IPS-15b (cell line): ENCODE data around the gene HRH2.
"Not testable (repeated sequence)": the region's sequence is repeated elsewhere in the genome, so short reads cannot be mapped to it uniquely, and the experiment has no call there.

Source experiments
- H3K27me3 ChIP-seq: one replicate; pipeline ENCODE4 v1.6.1; 2013; ENCODE audit warnings: low read length; ENCODE audit not compliant: control insufficient read depth, insufficient read depth
- H3K36me3 ChIP-seq: one replicate; pipeline ENCODE4 v1.6.1; 2013; ENCODE audit warnings: low read length; ENCODE audit not compliant: control insufficient read depth, insufficient read depth
- H3K4me1 ChIP-seq: one replicate; pipeline ENCODE4 v1.6.1; 2013; ENCODE audit warnings: mild to moderate bottlenecking, low read length; ENCODE audit not compliant: control insufficient read depth, insufficient read depth
- H3K4me3 ChIP-seq: one replicate; pipeline ENCODE4 v1.5.1; 2013; ENCODE audit warnings: low read depth, low read length
- H3K9ac ChIP-seq: one replicate; pipeline ENCODE4 v1.6.1; 2013; ENCODE audit warnings: low read depth, mild to moderate bottlenecking, low read length
- H3K9me3 ChIP-seq: one replicate; pipeline ENCODE4 v1.6.1; 2013; ENCODE audit warnings: mild to moderate bottlenecking, low read length; ENCODE audit not compliant: control insufficient read depth, insufficient read depth

HRH2 gene

GRCh38 chr5:175650430-175651205 lies 7.3 kb upstream of the HRH2 start:
- not testable (repeated sequence) for H3K9ac ChIP-seq, H3K4me3 ChIP-seq, H3K36me3 ChIP-seq, H3K27me3 ChIP-seq, H3K4me1 ChIP-seq
- H3K9me3 ChIP-seq, result peaks cover 21% of the 10 kb centered on the region

- peaks cover 3% of the 10 kb centered on the region for H3K4me1 ChIP-seq
- H3K4me3 ChIP-seq, result no peak overlapping the region
- H3K9ac ChIP-seq, result no peak overlapping the region
- no peaks in the 10 kb centered on the region for H3K36me3 ChIP-seq
- H3K9me3 ChIP-seq, result peaks cover 14% of the 10 kb centered on the region
- peaks cover 7% of the 10 kb centered on the region for H3K27me3 ChIP-seq
Measured at GRCh38 chr5:175652741-175653663, 4.9 kb upstream of the HRH2 start.

DNA sequence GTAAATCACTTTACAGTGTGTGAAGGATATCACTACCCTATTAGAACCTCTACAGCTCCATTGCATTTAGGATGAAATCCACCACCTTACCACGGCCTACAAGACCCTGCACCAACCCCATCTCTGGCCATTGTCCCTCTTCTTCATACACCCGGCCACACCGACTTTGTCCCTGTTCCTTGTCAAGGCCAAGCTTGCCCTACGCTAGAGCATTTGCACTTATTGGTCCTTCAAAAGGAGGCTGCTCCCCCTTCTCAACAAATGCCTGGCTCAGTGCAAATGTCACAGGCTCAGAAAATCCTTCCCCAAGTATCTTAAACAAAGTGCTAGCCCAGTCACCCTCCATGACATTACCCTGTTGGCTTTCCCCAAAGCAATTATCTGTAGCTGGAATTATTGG lies 4.1 kb upstream of the HRH2 start:
- no peaks in the 10 kb centered on the region for H3K36me3 ChIP-seq
- H3K4me1 ChIP-seq, result peaks cover 3% of the 10 kb centered on the region
- H3K4me3 ChIP-seq, result no peak overlapping the region
- peaks cover 9% of the 10 kb centered on the region for H3K27me3 ChIP-seq
- peaks cover 14% of the 10 kb centered on the region for H3K9me3 ChIP-seq
- no peak overlapping the region for H3K9ac ChIP-seq

- no peaks in the 10 kb centered on the region for H3K36me3 ChIP-seq
- H3K9me3 ChIP-seq, result peaks cover 11% of the 10 kb centered on the region
- no peak overlapping the region for H3K9ac ChIP-seq
- peaks cover 3% of the 10 kb centered on the region for H3K4me1 ChIP-seq
- H3K27me3 ChIP-seq, result peaks cover 15% of the 10 kb centered on the region
- no peak overlapping the region for H3K4me3 ChIP-seq
Measured at GRCh38 chr5:175654339-175654738, 3.5 kb upstream of the HRH2 start.

DNA sequence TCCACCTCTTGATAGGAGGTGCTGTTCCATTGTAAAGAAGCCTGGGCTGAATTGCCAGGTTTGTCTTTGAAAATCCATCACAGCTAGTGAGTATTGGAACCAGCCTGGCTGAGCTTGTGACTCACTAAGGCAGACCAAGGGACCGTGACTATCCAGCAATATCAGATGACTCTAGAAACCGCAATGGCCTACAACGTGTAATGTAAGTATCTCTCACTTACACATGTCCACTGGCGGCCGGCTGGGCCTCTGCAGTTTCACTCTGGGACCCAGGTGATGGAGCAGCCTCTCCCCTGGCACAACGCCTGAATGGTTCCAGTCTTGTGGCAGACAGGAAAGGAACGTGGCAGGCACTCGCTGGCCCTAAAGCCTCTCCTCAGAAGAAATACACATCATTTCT lies 3.1 kb upstream of the HRH2 start:
- H3K4me3 ChIP-seq, result no peak overlapping the region
- no peak overlapping the region for H3K9ac ChIP-seq
- H3K27me3 ChIP-seq, result peaks cover 17% of the 10 kb centered on the region
- peaks cover 7% of the 10 kb centered on the region for H3K9me3 ChIP-seq
- H3K36me3 ChIP-seq, result no peaks in the 10 kb centered on the region
- H3K4me1 ChIP-seq, result peaks cover 3% of the 10 kb centered on the region

DNA sequence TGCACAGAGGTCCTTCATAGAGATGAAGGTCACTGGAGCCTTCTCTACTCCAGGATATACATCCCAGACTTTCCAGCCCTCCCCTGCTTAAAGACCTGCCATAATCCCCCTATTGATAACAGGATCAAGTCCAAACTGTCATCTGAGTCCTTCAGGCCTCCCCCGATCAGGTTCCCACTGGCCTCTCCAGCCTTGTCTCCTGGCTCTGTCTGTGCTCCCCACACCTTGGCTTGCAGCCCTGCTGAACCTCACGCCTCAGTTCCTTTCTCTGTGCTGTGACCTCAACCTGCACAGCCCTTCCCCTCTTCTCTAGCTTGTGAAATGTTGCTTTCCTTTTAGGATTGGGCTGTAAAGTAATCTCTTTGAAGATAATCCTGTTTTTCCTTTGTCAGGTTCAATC lies 2.5 kb upstream of the HRH2 start:
- H3K27me3 ChIP-seq, result peaks cover 17% of the 10 kb centered on the region
- H3K36me3 ChIP-seq, result no peaks in the 10 kb centered on the region
- no peak overlapping the region for H3K4me3 ChIP-seq
- peaks cover under 1% of the 10 kb centered on the region for H3K9me3 ChIP-seq
- H3K9ac ChIP-seq, result no peak overlapping the region
- H3K4me1 ChIP-seq, result peaks cover 3% of the 10 kb centered on the region

DNA sequence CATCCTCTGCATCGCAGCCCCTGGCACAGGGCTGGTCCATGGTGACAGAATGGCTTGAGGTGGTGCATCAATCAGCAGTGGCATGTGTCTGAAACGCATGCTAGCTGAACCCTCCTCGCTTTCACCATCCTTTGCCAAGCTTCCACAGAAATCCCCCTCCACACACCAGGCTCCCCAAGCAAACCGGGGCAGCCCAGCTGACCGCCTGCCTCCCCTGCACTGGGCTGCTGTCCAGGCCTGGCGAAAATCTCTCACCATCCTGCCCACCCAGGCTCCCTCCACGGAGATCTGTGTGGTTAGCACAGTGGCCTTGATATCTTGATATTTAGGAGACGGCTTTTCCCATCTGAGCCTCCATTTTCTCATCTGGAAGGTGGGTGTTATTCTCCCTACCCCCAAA lies 905 bp upstream of the HRH2 start:
- Histone ChIP-seq H3K36me3 (no peaks in the 10 kb centered on the region), H3K9ac (no peak overlapping the region), H3K27me3 (peaks cover 17% of the 10 kb centered on the region), H3K4me3 (no peak overlapping the region), H3K9me3 (no peaks in the 10 kb centered on the region), H3K4me1 (peaks cover 3% of the 10 kb centered on the region)

DNA sequence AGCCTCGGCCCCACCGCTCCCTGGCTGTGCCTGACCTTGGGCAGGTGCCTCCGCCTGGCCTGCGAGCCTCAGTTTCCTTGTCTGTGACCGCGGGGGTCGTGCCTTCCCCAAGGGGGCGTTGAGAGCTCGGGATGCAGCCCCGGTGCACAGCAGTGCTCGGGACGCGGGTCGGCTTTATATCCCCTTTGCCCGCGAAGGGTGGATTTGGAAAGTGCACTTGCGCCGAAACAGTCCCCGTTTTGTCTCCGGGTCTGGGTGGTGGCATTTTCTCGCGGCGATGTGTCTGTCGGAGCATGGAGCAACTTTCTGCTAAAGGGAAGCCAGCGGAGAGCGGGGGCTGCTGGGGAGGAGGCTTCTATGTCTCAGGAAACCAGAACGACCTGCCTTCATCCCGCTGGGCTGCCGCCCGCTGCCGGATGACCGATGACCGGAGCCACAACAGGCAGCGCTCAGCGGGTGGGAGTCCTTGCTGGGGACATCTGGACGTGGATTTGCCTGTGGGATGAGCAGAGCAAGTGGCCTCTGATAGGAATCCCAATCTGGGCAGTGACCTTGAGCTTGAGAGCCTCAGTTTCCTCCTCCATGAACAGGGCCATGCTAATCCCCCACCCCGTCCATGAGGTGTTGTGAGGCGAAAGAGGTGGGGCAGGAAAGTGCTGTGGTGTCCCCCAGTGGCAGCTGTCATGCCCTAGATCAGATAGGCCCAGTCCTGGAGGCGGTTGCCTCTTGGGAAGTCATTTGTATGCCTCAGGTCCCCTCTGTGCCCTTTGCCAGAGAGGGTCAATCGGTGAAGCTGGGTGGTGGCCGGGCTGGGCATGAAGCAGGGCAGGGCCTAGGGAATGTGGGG lies 651 bp downstream of the HRH2 start:
- Histone ChIP-seq H3K36me3 (no peaks in the 10 kb centered on the region), H3K27me3 (peaks cover 17% of the 10 kb centered on the region), H3K4me3 (peak overlapping the region; percentile 91), H3K9me3 (no peaks in the 10 kb centered on the region), H3K4me1 (peaks cover 3% of the 10 kb centered on the region), H3K9ac (no peak overlapping the region)

DNA sequence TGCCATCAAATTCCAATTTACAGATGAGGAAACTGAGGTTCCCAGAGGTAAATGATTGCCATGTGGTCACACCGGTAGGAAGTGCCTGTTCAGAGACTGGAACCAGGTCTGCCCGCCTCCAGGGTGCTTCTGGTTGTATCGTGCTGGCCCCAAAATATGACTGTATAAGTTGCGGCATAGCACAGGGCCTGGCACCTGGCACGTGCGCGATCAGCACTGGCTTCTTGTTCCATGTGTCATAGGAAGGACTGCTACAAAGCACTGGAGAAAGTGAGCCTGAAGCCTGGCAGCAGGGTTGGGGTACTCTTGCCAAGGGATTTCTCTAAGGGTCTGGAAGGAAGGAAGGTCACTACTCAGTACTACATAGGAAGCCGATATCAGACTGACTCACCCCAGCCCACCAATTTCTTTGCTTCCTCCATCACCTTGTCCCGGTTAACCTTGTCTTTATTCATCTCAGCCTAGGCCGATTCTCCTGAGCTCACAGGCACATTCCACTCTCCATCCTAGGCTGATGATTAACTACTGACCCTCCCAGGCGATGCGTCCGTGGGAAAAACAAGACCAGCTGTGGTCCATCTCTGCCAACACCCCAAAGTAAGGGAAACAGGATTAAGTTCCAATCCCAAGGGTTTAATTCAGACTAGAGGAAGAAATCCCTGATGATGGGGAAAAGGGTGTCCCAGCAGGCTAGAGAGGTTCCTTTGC lies 1.8 kb downstream of the HRH2 start:
- Histone ChIP-seq H3K9ac (no peak overlapping the region), H3K4me1 (peaks cover 3% of the 10 kb centered on the region), H3K27me3 (peaks cover 17% of the 10 kb centered on the region), H3K9me3 (no peaks in the 10 kb centered on the region), H3K36me3 (no peaks in the 10 kb centered on the region), H3K4me3 (no peak overlapping the region)

DNA sequence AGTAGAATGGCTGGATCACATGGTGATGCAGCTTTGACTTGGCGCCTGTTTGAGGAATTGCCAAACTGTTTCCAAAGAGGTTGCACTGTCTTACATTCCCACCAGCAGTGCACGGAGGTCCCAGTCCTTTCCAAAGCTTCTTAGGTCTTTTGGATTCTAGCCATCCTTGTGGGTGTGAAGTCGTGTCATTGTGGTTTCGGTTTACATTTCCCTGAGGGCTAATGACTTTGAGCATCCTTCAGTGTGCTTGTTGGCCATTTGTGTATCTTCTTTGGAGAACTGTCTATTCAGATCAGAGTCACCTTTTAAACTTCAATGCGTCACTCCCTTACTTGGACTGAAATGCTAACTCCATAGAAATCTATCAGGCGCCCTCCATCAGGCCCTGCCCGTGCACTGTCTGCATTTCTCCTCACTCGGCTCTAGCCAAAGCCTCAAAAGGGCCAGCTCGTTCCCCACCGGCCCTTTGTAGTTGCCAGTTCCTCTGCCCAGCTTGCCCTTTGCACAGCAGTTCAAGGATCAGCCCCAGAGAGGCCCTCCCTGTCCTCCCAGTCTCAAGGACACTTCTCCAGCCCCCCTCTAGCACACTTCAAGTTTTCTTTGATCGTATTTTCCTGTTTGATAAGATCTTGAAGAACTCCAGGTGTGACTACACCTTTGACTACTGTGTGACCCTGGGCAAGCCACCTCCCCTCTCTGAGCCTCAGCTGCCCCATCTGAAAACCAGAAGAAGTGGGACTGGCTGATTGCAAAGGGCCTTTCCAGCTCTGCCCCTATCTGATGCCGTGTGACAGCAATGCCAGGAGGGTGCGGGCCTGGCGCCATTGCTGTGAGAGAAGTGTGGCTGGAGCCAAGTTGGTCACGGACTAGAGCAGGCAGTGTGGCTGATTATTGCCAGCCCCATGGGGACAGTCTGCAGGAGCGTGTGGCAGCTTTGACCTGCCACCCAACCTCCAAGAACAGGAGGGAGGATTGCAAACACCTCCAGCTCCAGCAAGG lies 5.6 kb downstream of the HRH2 start:
- H3K27me3 ChIP-seq, result peaks cover 9% of the 10 kb centered on the region
- H3K4me3 ChIP-seq, result no peak overlapping the region
- H3K9me3 ChIP-seq, result no peaks in the 10 kb centered on the region
- H3K9ac ChIP-seq, result no peak overlapping the region
- H3K4me1 ChIP-seq, result no peaks in the 10 kb centered on the region
- H3K36me3 ChIP-seq, result no peaks in the 10 kb centered on the region
